CD4-positive, alpha-beta T cell treated with Interleukin-15 for 4 hours (primary cell): ENCODE data around the gene GABARAPL1.
A peak's percentile ranks its signal among the peaks of the same experiment; 100 is the strongest.
"Not testable (repeated sequence)": the region's sequence is repeated elsewhere in the genome, so short reads cannot be mapped to it uniquely, and the experiment has no call there.

Experiments used
- DNase-seq: peaks from one replicate; pipeline ENCODE4 v3.0.0-alpha.2; 2020; ENCODE audit warnings: low spot score

The GABARAPL1 gene

GRCh38 chr12:10197879-10198278, 14.8 kb upstream of the GABARAPL1 start:
- DNase-seq, result no peak

DNA sequence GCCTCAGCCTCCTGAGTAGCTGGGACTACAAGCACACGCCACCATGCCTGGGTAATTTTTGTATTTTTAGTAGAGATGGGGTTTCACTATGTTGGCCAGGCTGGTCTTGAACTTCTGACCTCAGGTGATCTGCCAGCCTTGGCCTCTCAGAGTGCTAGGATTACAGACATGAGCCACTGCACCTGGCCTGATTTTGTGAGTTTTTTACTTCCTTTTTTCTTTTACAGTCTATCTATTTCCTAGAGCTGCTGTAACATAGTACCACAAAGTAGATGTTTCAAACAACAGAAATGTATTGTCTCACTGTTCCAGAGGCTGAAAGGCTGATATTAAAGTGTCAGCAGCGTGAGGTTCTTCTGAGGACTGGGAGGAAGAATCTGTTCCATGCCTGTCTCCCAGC, 8.2 kb upstream of the GABARAPL1 start:
- not testable (repeated sequence) for DNase-seq

GRCh38 chr12:10205220-10205807, 7.4 kb upstream of the GABARAPL1 start:
- no peak for DNase-seq

GRCh38 chr12:10207136-10207535, 5.5 kb upstream of the GABARAPL1 start:
- DNase-seq, result no peak

DNA sequence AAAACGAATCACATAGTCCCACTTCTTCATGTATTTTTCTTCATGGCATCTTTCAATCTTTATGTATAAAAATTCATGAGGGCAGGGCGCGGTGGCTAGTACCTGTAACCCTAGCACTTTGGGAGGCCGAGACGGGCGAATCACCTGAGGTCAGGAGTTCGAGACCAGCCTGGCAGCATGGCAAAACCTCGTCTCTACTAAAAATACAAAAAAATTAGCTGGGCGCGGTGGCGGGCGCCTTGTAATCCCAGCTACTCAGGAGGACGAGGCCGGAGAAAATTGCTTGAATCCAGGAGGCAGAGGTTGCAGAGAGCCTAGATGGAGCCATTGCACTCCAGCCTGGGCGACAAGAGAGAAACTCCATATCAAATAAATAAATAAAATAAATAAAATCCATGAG, 2.5 kb upstream of the GABARAPL1 start:
- DNase-seq, result no peak

GRCh38 chr12:10211101-10211939, 1.4 kb upstream of the GABARAPL1 start:
- no peak for DNase-seq

DNA sequence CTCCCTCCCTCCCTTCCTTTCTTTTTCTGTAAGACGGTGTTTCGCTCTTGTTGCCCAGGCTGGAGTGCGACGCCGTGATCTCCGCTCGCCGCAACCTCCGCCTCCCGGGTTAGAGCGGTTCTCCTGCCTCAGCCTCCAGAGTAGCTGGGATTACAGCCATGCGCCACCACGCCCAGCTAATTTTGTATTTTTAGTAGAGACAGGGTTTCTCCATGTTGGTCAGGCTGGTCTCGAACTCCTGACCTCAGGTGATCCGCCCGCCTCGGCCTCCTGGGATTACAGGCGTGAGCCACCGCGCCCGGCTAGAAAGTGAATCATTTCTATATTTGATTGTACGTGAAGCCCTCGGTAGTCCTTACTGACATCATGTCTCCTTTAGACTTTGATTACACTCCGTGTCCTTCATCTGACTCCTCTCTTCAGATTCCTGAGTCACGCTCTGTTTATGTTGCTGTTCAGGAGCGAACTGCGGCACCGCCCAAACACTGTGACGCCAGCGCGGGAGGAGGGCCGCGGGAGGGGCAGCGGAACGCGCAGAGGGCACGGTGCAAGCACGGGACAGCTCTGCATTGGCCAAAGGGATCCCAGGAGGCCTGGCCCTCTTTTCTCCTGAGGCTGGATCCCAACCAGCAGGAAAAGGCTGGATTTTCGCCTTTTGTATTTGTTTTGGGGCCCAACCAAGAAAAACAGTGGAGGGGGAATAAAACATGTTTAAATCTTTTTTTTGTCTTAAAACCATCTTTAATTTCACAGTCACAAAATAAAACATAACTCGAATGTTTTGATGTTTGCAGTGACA, 538 bp upstream of the GABARAPL1 start:
- DNase-seq, result peak; percentile 88

DNA sequence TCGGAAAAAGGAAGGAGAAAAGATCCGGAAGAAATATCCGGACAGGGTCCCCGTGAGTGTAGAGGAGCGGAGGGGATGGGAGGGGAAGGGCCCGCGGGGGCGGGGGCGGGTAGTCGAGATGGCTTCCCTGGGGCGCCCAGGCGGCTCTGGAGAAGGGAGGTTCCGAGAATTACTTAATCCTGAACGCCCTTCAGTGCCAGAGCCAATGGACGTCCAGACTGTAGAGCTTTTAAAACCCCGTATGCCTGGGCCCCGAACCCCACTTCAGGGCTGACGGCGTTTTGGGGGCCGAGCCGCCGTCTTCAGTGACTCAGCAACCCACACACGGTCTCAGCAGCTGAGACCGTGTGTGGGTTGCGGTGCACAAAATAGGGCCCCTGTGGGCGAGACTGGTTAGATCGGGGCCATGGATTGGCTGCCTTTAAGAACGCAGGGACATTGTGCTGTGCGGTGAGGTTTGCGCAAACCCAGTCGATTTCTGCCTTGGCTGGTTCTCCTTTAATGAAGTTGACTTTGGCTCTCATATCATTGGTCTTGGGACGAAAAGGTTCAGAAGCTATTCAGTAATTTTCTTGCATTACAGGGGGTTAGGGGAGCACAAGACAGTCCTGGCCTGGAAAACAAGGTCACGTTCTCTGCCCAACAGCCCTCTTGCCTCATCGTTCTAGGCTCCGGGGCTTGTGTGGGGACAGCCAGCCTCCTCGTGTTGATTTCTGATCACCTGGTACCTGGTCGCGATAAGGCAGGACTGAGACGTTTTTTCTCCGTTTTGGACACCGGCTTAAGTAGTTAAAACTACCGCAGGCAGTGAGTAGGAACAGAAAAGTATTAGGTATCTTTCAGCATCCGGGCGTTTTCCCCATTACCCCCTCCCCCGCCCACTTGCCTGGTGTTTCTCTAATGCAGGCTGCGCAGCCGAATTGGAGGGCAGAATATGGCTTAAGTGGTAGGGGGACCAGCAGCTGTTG, 775 bp downstream of the GABARAPL1 start:
- DNase-seq, result peak; percentile 79

DNA sequence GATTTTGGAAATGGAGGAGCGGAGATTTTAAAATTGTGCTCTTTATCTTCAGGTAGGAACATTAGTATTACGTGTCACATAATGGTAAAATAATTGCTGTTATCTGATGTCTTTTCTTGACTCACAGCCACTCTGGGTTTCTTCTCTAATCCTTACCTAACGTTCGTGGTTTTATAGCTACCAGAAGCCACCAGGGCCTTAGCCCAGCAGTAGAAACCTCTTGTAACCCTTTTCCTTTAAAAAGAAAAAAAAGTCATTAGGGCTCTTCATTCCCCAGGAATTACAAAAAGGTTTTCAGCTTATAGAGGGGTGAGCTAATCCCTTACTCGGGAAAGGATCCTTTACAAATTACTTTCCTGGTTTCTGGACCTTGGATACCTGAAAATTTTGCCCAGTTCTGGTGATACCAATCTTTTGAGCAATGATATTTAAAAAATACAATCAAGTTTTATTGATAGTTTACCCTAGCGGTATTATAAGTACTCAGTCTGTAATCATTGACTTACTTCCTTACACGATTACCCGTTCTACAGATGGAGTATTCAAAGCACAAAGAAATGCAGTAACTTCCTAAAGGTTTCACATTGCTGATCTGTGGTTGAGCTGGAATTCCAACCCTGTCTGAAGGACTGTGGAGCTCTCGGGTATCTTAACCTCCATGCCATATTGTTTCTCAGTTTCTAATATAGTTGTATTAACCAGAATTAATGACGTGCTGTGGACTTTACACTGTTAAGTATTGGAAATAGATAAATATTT, 1.6 kb downstream of the GABARAPL1 start:
- DNase-seq, result peak; percentile 26

GRCh38 chr12:10214895-10215267, 2.2 kb downstream of the GABARAPL1 start:
- no peak for DNase-seq

DNA sequence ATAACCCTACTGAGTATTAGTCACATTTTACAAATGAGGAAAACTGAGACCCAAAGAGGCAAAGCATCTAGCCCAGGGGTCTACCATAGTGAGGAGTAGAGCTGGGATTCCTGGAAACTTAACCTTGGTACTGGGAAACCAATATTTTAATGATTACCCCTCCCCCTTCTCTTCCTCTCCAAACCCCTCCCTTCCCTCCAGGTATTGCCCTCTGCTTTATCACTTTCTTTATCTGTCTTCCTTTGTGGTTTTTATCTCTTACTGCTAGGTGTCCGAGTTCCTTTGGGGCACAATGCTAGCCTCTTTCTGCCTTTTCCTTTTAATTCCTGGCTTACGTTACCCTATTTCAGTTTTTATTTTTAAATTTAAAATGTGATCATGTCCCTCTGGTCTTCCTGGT, 2.8 kb downstream of the GABARAPL1 start:
- DNase-seq, result peak; percentile 42

DNA sequence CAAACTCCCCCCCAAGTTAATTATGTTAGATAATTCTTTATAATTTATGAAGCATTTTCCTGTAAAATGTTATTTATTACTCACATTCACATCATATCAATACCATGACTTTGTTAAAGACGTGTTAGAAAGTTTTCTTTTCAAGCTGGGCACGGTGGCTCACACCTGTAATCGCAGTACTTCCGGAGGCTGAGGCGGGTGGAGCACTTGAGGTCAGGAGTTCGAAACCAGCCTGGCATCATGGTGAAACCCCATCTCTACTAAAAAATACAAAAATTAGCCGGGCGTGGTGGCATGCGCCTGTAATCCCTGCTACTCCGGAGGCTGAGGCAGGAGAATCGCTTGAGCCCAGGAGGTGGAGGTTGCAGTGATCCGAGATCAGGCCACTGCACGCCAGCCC, 3.3 kb downstream of the GABARAPL1 start:
- peak; percentile 38 for DNase-seq

DNA sequence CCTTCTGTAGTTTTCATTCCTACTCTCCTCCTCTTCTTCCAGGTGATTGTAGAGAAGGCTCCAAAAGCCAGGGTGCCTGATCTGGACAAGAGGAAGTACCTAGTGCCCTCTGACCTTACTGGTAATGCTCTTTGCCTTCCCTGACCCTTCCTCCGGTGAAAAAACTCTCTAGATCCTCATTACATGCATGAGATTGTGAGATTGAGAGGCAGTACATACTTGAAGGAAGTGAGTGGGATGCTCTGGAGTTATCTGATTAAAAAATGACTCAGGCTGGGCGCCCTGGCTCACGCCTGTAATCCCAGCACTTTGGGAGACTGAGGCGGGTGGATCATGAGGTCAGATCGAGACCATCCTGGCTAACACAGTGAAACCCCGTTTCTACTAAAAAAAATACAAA, 5.3 kb downstream of the GABARAPL1 start:
- no peak for DNase-seq

GRCh38 chr12:10220398-10221077, 7.9 kb downstream of the GABARAPL1 start:
- DNase-seq, result no peak

- no peak for DNase-seq
Observed at GRCh38 chr12:10221846-10222245, 9.2 kb downstream of the GABARAPL1 start.

DNA sequence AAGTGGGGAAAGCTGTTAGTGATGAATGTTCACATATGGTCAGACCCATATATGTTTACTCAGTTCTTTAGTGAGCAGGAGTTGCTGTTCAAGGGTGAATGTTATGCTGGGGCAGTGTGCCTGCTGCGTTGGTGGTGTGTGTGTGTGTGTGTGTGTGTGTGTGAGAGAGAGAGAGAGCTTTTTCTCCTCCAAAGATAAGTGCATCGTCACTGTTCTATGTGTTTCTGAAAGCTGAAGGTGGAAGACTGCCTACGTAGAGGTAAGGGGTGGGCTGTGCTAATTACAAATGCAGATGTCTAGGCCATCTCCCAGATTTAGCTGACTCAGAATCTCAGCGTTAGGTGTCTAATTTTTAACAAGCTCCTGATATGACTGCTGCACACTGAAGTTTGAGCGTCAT, 10.5 kb downstream of the GABARAPL1 start:
- no peak for DNase-seq

- not testable (repeated sequence) for DNase-seq
Observed at GRCh38 chr12:10225426-10225825, 12.7 kb downstream of the GABARAPL1 start.

GRCh38 chr12:10226086-10226485, 13.4 kb downstream of the GABARAPL1 start:
- no peak for DNase-seq

GRCh38 chr12:10226731-10227130, 14.1 kb downstream of the GABARAPL1 start:
- DNase-seq, result no peak

GRCh38 chr12:10227648-10228047, 15.0 kb downstream of the GABARAPL1 start:
- DNase-seq, result no peak
